GM19438 (cell line): Measurements from ENCODE around the gene TMED5.

Experiments
- ATAC-seq: cut with Tn5 transposase; IDR thresholded peaks from one replicate; pipeline ENCODE4 v1.9.1; 2021; ENCODE audit warnings: low read depth; ENCODE audit not compliant: unreplicated experiment

Gene TMED5

DNA sequence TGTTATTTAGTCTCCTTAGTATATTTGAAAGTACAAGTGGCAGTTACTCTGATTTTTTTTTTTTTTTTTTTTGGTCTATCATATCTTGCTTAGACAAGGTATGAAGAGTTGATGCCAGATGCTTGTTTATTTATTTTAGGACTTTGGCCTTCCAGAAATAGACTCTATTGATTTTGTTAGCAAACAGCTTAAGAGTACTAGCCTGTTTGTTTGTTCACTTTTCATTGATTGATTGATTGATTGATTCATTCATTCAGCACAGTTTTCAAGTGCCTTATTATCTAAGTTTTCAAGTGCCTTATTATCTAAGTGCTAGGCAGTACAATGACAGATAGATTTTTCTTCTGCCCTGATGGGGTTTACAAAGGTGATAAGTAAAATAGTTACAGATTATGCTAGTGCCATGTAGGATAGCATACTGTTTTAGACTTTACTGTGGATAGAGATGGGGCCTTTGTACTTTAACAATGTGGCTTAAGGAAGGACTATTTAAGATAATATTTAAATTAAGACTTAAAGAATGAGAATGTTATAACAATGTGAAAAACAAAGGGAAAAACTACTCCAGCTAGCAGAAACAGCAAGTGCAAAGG, 50.6 kb downstream of the TMED5 start:
- ATAC-seq = no peak

DNA sequence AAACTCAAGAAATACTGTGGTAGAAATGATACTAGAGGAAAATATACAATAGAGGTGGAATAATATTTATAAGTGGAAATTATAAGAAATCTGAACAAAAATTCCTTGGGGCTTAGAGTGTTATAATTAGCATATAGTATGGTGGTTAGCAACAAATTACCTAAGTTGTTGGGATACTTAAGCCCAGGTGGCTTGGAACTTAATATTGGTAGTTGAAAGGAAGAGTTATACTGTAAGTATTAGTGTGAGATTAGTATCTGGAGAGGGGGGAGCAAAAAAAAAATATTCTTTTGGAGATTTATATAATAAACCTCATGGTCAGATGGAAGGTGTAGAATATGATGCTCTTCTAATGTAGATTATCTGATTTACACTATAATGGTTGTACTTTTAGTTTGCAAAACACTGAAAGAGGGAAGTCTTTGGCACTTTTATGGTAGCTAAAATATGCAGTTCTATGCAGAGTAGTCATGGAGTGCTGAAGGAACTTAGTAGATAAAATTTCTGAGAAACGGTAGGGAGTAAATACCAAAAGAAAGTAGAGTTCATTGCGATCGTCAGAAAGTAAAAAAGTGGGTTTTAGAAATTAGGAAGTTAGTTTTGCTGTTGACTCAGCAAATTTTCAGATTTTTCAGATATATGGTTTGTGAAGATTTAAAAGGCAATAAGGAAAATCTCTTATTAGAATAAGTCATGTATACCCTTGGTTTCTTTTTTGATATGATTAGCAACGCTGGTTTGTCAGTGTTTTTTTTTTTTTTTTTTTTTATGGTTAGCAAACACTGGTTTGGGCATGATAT, 55.5 kb downstream of the TMED5 start:
- ATAC-seq = no peak

DNA sequence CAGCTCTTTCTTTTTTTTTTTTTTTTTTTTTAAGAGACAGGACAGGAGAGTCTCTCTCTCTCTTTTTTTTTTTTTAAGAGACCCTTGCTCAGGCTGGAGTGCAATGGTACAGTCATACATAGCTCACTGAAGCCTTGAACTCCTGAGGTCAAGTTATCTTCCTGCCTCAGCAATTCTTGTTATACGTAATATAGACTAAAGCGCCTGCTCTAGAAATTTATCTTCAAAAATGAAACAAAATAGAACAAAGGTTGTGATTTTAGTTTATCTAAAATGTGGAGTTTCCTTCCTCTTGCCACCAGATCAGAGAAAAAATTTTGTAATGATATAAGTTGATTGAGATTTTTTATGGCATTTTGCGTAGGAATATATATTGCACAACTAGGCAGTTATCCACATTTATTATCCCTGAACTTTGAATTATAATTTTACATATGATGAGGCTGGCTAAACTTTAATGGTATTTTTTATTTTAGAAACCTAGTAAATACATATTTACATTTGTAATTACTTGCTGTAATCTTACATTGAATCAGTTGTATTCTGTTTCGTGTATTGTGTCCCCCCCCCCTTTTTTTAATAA, 56.9 kb downstream of the TMED5 start:
- no peak for ATAC-seq

DNA sequence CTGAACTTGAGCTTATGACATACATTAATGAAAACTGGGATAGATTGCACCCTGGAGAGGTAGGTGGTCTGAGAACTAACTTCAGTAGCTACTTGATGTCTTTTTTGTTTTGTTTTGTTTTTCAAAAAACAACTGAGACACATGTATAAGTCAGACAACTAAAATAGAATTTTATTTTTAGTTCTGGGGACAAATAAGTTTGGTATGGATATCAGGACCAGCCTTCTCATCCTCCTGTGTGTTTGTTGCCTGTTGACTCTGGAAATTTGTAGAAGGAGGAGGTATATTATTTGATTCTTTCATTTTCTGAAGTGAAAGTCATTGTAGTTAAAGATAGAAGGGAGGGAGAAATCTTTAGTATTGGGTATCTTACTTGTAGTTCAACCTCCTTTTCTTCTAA, 59.6 kb downstream of the TMED5 start:
- no peak for ATAC-seq

DNA sequence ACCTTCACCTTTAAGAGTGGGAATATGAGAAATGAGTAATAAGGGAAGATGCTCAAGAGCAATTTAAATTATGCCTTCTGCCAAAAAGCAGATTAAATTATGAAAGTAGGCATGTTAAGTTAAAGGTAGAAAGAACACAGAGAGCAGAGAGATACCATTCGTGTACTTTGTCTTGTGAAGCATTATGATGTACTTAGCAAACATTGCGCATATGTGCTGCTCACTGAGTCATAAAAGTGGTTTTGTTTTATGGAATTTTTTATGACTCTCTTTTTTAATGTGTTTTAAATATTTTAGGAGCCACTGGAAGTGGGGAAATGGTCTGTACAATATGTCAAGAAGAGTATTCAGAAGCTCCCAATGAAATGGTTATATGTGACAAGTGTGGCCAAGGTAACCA, 65.8 kb downstream of the TMED5 start:
- ATAC-seq = no peak

DNA sequence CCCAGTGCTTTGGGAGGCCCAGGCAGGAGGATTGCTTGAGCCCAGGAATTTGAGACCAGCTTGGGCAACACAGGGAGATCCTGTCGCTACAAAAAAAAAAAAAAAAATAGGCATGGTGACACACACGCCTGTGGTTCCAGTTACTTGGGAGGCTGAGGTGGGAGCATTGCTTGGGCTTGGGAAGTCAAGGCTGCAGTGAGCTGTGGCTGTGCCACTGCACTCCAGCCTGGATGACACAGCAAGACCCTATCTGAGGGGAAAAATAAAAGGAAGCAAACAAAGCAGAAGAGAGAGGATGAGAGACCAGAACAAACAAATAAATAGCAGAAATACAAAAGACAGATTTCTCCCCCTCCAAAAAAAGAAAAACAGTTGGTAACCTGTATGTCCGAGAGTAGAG, 67.1 kb downstream of the TMED5 start:
- no peak for ATAC-seq

DNA sequence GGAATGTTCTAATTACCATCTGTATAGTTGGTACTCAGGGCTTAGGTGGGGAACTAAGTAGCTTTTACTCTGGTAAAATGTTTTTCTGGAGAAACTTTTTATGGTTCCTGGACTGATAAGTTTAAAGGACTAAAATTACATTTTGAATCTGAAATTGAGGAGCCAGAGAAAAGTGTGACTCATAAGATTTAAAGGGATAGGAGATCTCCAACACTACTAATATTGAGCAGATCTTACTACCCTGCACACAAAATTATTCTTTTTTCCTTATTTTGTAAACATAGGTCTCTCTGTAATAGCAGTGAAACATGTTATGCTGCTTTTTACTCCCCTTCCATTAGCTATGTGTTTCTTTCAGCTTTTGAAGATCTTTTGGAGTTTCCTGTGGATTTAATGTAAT, 68.7 kb downstream of the TMED5 start:
- ATAC-seq = no peak

DNA sequence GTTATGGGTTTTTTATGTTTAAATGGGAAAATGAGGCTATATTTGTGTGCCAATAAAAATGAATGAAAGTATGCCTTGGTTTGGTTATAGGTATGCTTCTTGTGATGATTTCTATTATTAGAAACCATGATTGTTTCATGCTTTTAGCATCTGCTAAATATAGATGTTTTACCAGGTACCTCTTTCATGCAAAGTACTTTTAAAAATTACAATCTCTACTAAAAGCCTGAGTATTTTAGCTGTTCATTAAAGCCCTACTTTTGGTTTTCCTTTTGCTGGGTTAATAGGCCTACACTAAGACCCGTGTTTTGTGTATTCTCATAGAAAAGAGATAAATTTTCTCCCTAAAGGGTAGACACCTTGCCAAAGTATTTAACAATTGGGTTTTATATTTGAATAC, 69.1 kb downstream of the TMED5 start:
- no peak for ATAC-seq

DNA sequence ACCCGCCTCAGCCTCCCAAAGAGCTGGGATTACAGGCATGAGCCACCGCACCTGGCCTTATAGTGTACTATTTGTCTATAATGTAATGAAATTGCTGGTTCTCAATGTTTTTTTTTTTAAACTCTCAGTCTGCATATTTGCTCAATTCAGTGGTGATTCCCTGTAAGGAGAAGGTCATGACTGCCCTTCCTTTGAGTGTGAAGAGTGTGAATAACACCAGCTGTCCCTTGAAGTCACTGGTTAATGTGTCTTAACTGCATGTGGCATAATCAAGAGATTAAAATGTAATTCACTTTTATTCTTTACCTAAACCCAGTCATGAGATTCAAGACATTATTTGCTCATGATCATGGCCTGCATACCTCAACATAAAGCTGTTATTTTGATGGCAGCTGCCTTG, 70.6 kb downstream of the TMED5 start:
- no peak for ATAC-seq

DNA sequence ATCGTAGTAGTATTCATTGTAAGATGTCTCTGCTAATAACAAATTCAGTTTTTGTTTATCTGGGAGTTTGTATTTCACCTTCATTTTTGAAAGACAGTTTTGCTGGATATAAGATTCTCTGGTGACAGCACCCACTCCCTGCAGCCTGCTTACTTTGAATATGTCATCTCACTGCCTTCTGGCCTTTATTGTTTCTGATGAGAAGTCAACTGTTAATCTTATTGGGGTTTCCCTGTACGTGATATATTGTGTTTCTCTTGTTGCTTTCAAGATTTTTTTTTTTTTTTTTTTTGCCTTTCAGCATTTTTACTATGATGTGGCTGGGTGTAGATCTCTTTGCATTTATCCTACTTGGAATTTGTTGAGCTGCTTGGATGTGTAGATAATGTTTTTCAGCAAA, 71.9 kb downstream of the TMED5 start:
- ATAC-seq = no peak

DNA sequence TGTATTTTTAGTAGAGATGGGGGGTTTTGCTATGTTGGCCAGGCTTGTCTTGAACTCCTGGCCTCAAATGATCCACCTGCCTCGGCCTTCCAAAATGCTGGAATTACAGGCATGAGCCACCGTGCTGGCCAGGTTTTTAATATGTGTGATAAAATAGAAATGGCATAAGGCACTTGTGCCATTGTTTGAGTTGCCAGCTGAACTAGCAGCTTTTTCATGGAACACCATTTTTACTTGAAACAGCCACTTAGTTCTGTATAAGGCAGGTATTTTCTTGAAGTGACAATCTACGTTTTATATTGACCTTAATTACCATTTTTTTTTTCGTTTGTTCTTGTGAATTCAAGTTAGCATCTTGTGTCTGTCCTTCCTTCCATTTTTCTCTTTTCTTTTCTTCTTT, 72.8 kb downstream of the TMED5 start:
- ATAC-seq = no peak

DNA sequence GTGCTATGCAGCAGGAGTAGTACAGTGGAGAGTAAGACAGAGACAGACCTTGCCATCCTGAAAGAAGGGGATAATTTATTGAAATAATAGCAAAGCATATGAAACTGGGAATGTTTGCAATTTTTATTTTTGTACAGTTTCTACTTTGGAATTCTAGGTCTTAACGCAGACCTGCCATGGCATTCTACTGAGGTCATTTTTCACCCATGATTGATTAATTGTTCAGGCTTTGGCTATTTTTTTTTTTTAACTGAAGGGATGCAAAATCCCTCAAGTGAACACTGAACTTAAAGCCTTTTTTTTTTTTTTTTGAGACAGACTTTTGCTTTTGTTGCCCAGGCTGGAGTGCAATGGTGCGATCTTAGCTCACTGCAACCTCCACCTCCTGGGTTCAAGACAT, 74.0 kb downstream of the TMED5 start:
- ATAC-seq = no peak

DNA sequence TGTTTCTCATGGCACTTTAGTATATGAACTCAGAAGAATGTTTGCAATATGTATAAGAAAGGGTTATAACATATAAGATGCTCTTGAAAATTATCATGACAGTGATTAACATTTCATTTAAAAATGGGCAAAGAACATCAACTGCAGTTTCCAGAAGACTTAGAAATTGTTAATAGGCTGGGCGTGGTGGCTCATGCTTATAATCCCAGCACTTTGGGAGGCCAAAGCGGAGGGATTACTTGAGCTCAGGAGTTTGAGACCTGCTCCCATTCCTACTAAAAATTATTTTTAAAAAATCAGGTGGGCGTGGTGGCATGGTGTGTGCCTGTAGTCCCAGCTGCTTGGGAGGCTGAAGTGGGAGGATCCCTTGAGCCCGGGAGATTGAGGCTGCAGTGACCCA, 78.1 kb downstream of the TMED5 start:
- ATAC-seq = no peak
